Right lobe of liver (tissue), 4 donors: Measurements from ENCODE around the gene ELMO1.

Experiments used
- POLR2A ChIP-seq: fragments of 450-650 bp; IDR thresholded peaks from one replicate; pipeline ENCODE4 v1.6.1; 2017; ENCODE audit warnings: antibody characterized with exemption, mild to moderate bottlenecking
- TF ChIP-seq, protein P1 (sequence below), 4 donors: fragments of 200-600 bp in 3 of 4; fragments of 450-650 bp in 1 of 4; IDR thresholded peaks; one replicate each; pipeline versions ENCODE4 v1.5.1 to v1.8.0; 2016 to 2022; ENCODE audit warnings: antibody characterized with exemption in 4 of 4, mild to moderate bottlenecking in 2 of 4
- donor health status: DM: no; HTN: no; CAD: no.
- donor health status: DM: no; HTN: no; CAD: no.
- donor health status: DM: no; HTN: yes; CAD: no.

DNA sequence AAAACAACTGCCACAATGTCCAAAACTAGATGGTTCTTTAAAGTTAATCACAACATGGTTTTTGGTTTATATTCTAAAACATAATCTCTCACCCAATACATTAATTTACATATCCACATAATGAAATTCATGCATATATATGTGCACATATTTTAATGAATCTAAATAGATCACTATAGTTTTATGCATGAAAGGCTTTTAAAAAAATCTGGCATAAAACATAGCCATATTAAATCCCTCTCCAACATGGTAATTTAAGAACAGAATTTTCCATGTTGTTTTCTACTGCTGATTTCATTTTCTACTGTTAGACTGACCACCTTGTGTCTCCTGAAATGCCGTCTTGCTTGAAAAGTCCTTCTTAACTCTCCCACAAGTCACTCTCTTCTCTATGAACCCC is 528.2 kb downstream of the ELMO1 start:
- TF ChIP-seq POLR2A = no peak
- TF ChIP-seq, protein P1, sequence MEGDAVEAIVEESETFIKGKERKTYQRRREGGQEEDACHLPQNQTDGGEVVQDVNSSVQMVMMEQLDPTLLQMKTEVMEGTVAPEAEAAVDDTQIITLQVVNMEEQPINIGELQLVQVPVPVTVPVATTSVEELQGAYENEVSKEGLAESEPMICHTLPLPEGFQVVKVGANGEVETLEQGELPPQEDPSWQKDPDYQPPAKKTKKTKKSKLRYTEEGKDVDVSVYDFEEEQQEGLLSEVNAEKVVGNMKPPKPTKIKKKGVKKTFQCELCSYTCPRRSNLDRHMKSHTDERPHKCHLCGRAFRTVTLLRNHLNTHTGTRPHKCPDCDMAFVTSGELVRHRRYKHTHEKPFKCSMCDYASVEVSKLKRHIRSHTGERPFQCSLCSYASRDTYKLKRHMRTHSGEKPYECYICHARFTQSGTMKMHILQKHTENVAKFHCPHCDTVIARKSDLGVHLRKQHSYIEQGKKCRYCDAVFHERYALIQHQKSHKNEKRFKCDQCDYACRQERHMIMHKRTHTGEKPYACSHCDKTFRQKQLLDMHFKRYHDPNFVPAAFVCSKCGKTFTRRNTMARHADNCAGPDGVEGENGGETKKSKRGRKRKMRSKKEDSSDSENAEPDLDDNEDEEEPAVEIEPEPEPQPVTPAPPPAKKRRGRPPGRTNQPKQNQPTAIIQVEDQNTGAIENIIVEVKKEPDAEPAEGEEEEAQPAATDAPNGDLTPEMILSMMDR (IDR thresholded peaks at IDR 0.05) = no peak
